ENCODE measurements around the gene NOS1.

Gene NOS1

GRCh38 chr12:117363056-117363662, 1.7 kb upstream of the NOS1 start:
- DNase-seq, result no peak

- DNase-seq, result no peak
Observed at GRCh38 chr12:117362391-117362790, 965 bp upstream of the NOS1 start.

GRCh38 chr12:117361905-117362304, 479 bp upstream of the NOS1 start:
- no peak for DNase-seq

- DNase-seq, result no peak
Observed at GRCh38 chr12:117360551-117361346, 677 bp downstream of the NOS1 start.

- DNase-seq, result no peak
Observed at GRCh38 chr12:117360222-117360550, 1.2 kb downstream of the NOS1 start.

GRCh38 chr12:117359029-117359845, 2.2 kb downstream of the NOS1 start:
- DNase-seq, result no peak

- DNase-seq, result no peak
Observed at GRCh38 chr12:117356048-117356447, 5.4 kb downstream of the NOS1 start.

GRCh38 chr12:117352883-117353282, 8.5 kb downstream of the NOS1 start:
- no peak for DNase-seq

- DNase-seq, result no peak
Observed at GRCh38 chr12:117352206-117352605, 9.2 kb downstream of the NOS1 start.

- no peak for DNase-seq
Observed at GRCh38 chr12:117350140-117350539, 11.3 kb downstream of the NOS1 start.

GRCh38 chr12:117347588-117347987, 13.8 kb downstream of the NOS1 start:
- no peak for DNase-seq

GRCh38 chr12:117344716-117345115, 16.7 kb downstream of the NOS1 start:
- no peak for DNase-seq

GRCh38 chr12:117343849-117344248, 17.6 kb downstream of the NOS1 start:
- no peak for DNase-seq

GRCh38 chr12:117343296-117343695, 18.1 kb downstream of the NOS1 start:
- no peak for DNase-seq

- DNase-seq, result no peak
Observed at GRCh38 chr12:117342682-117343081, 18.7 kb downstream of the NOS1 start.

GRCh38 chr12:117342247-117342646, 19.2 kb downstream of the NOS1 start:
- DNase-seq, result no peak

- DNase-seq, result no peak
Observed at GRCh38 chr12:117339104-117339503, 22.3 kb downstream of the NOS1 start.

GRCh38 chr12:117334855-117335587, 26.4 kb downstream of the NOS1 start:
- no peak for DNase-seq

- DNase-seq, result no peak
Observed at GRCh38 chr12:117334051-117334450, 27.4 kb downstream of the NOS1 start.

- DNase-seq, result no peak
Observed at GRCh38 chr12:117333331-117333881, 28.0 kb downstream of the NOS1 start.

GRCh38 chr12:117331691-117332090, 29.7 kb downstream of the NOS1 start:
- DNase-seq, result no peak

- DNase-seq, result no peak
Observed at GRCh38 chr12:117330441-117331113, 30.8 kb downstream of the NOS1 start.
